HCT116 (cell line): ENCODE results near the gene GRIA4. TPM values are rescaled to one million over a fixed set of nuclear protein-coding genes. Genes with fewer than 3 reads are reported as not detected.

Experiments used
- ATAC-seq: fragments of 200-7000 bp; cut with Tn5 transposase; 2 replicates; pipeline ENCODE4 v1.9.1; 2020; ENCODE audit warnings: mild to moderate bottlenecking, moderate library complexity
- BruUV-seq: library from RNA; stranded (reverse); fragments of 400-500 nt; replicated peaks from 2 replicates; lab custom pipeline; 2021; lab: Mats Ljungman, UMichigan
- CTCF ChIA-PET: fragments of 300-600 bp; sonication (Branson Sonifier 250); formaldehyde crosslinking; loops from one replicate; lab custom pipeline; 2021; ENCODE audit warnings: antibody characterized with exemption; lab: Charles Lee
- POLR2A ChIA-PET: fragments of 300-600, 350-600 bp; sonication (Branson Sonifier 250); formaldehyde crosslinking; loops from one replicate; lab custom pipeline; 2021; ENCODE audit warnings: antibody characterized with exemption; lab: Charles Lee
- RAD21 ChIA-PET, 2 experiments: fragments of 300-600 bp; sonication (Branson Sonifier 250); formaldehyde crosslinking; loops; one replicate each; lab custom pipeline; 2023; ENCODE audit warnings: low total read pairs in 2 of 2; ENCODE audit not compliant: uncharacterized antibody in 2 of 2, unreplicated experiment in 2 of 2, low non-redundant PET in 1 of 2; lab: Charles Lee
- DNase-seq: peaks from one replicate; pipeline ENCODE4 v3.0.0-alpha.2; 2010; ENCODE audit warnings: low read depth, low spot score
- H2AFZ ChIP-seq: fragments of 200-600 bp; shearing (Covaris generic), sonication (generic); 2 replicates; pipeline ENCODE4 v1.6.1; 2017; ENCODE audit warnings: low read depth, mixed run types, mixed read lengths, antibody characterized with exemption, low read length; ENCODE audit not compliant: poor library complexity, severe bottlenecking
- H3K27ac ChIP-seq: 2 replicates; pipeline ENCODE4 v1.5.1; 2012; ENCODE audit warnings: low read depth, low read length
- H3K27me3 ChIP-seq: fragments of 200-600 bp; sonication (generic); 2 replicates; pipeline ENCODE4 v1.6.1; 2016; ENCODE audit warnings: mixed run types, low read length, mixed read lengths; ENCODE audit not compliant: insufficient read depth
- H3K36me3 ChIP-seq, 2 experiments: fragments of 200-500 bp in 1 of 2; fragments of 200-600 bp in 1 of 2; sonication (Bioruptor generic) in 1 of 2; sonication (generic) in 1 of 2; 2 replicates each; pipeline versions ENCODE4 v1.5.1 to v1.6.1; 2014 to 2016; ENCODE audit warnings: low read length in 2 of 2, inconsistent platforms in 1 of 2, mixed read lengths in 1 of 2, mixed run types in 1 of 2; ENCODE audit not compliant: insufficient read depth in 2 of 2, control insufficient read depth in 1 of 2
- H3K4me1 ChIP-seq, 2 experiments: fragments of 200-600 bp in 1 of 2; sonication (generic) in 1 of 2; 2 replicates each; pipeline versions ENCODE4 v1.5.1 to v1.6.1; 2012 to 2017; ENCODE audit warnings: low read length in 2 of 2, inconsistent platforms in 1 of 2, mild to moderate bottlenecking in 1 of 2, mixed read lengths in 1 of 2, mixed run types in 1 of 2, moderate library complexity in 1 of 2; ENCODE audit not compliant: insufficient read depth in 2 of 2, control insufficient read depth in 1 of 2
- H3K4me2 ChIP-seq: fragments of 200-600 bp; sonication (generic); 2 replicates; pipeline ENCODE4 v1.6.1; 2017; ENCODE audit warnings: mixed run types, low read length, mixed read lengths
- H3K4me3 ChIP-seq, 2 experiments: fragments of 200-600 bp in 1 of 2; sonication (generic) in 1 of 2; replicated peaks in 1 of 2; 2 replicates each; pipeline ENCODE4 v1.5.1; 2011 to 2016; ENCODE audit warnings: low read length in 2 of 2, control low read depth in 1 of 2, low read depth in 1 of 2, mild to moderate bottlenecking in 1 of 2, mixed read lengths in 1 of 2, mixed run types in 1 of 2
- H3K79me2 ChIP-seq: fragments of 200-600 bp; sonication (generic); 2 replicates; pipeline ENCODE4 v1.6.1; 2017; ENCODE audit warnings: mild to moderate bottlenecking, mixed run types, low read length, moderate library complexity, mixed read lengths; ENCODE audit not compliant: insufficient read depth
- H3K9ac ChIP-seq: fragments of 200-600 bp; sonication (generic); 2 replicates; pipeline ENCODE4 v1.6.1; 2016; ENCODE audit warnings: low read length, mixed read lengths
- H3K9me2 ChIP-seq: fragments of 200-600 bp; sonication (generic), shearing (Covaris generic); 2 replicates; pipeline ENCODE4 v1.6.1; 2017; ENCODE audit warnings: mixed run types, mild to moderate bottlenecking, moderate library complexity; ENCODE audit not compliant: insufficient read depth
- H3K9me3 ChIP-seq, 2 experiments: fragments of 200-500 bp in 1 of 2; fragments of 200-600 bp in 1 of 2; sonication (Bioruptor generic) in 1 of 2; sonication (generic) in 1 of 2; 2 replicates each; pipeline ENCODE4 v1.6.1; 2014 to 2017; ENCODE audit warnings: low read length in 2 of 2, mixed read lengths in 2 of 2, inconsistent platforms in 1 of 2, low read depth in 1 of 2, mild to moderate bottlenecking in 1 of 2, mixed run types in 1 of 2, moderate library complexity in 1 of 2; ENCODE audit not compliant: control insufficient read depth in 1 of 2, insufficient read depth in 1 of 2
- H4K20me1 ChIP-seq: fragments of 200-600 bp; sonication (generic), shearing (Covaris generic); 2 replicates; pipeline ENCODE4 v1.6.1; 2017; ENCODE audit warnings: mixed run types, mild to moderate bottlenecking, moderate library complexity; ENCODE audit not compliant: insufficient read depth
- CBX3 ChIP-seq: IDR thresholded peaks from 2 replicates; pipeline ENCODE4 v1.6.1; 2012; ENCODE audit warnings: low read depth
- CEBPB ChIP-seq: IDR thresholded peaks from 2 replicates; pipeline ENCODE4 v1.6.1; 2012; ENCODE audit warnings: low read depth
- EGR1 ChIP-seq: IDR thresholded peaks from 2 replicates; pipeline ENCODE4 v1.6.1; 2012; ENCODE audit warnings: low read depth
- ELF1 ChIP-seq: IDR thresholded peaks from 2 replicates; pipeline ENCODE4 v1.6.1; 2012; ENCODE audit warnings: low read depth, borderline replicate concordance
- EZH2 ChIP-seq: fragments of 200-600 bp; sonication (generic); IDR thresholded peaks from 2 replicates; pipeline ENCODE4 v1.6.1; 2017; ENCODE audit warnings: antibody characterized with exemption, mixed run types
- EZH2phosphoT487 ChIP-seq: fragments of 200-600 bp; IDR thresholded peaks from 2 replicates; pipeline ENCODE4 v1.6.1; 2018; ENCODE audit warnings: antibody characterized with exemption, borderline replicate concordance
- FOSL1 ChIP-seq: IDR thresholded peaks from 2 replicates; pipeline ENCODE4 v1.6.1; 2012; ENCODE audit warnings: low read depth
- POLR2AphosphoS5 ChIP-seq: IDR thresholded peaks from 2 replicates; pipeline ENCODE4 v1.6.1; 2011; ENCODE audit warnings: mild to moderate bottlenecking, low read depth, low read length, moderate library complexity
- RAD21 ChIP-seq: IDR thresholded peaks from 2 replicates; pipeline ENCODE4 v1.6.1; 2012; ENCODE audit warnings: low read depth, mild to moderate bottlenecking
- SIN3A ChIP-seq: IDR thresholded peaks from 2 replicates; pipeline ENCODE4 v1.6.1; 2012; ENCODE audit warnings: low read depth
- SP1 ChIP-seq: IDR thresholded peaks from 2 replicates; pipeline ENCODE4 v1.6.1; 2012; ENCODE audit warnings: low read depth
- TCF7L2 ChIP-seq: IDR thresholded peaks from 2 replicates; pipeline ENCODE4 v1.7.0; 2011; ENCODE audit warnings: borderline replicate concordance, inconsistent platforms; ENCODE audit not compliant: insufficient read depth, insufficient read length; ENCODE audit errors: extremely low read depth
- ZNF274 ChIP-seq: fragments of 200-500 bp; sonication (Bioruptor generic); IDR thresholded peaks from 2 replicates; pipeline ENCODE4 v1.6.1; 2014; ENCODE audit warnings: mild to moderate bottlenecking, low read depth, low read length, inconsistent platforms
- intact Hi-C: fragments of 100-400 bp; cut with micrococcal nuclease; formaldehyde crosslinking; loops from 2 replicates; pipeline ENCODE4 v1.10.0; 2022
- total RNA-seq: library from RNA; stranded (reverse); gene quantifications from one replicate; pipeline ENCODE4 v1.2.1, GENCODE V29; 2021; ENCODE audit not compliant: unreplicated experiment
- TF ChIP-seq, protein P1 (sequence below): IDR thresholded peaks from 2 replicates; pipeline ENCODE4 v1.6.1; 2011; ENCODE audit warnings: mild to moderate bottlenecking, low read length, moderate library complexity; ENCODE audit not compliant: insufficient replicate concordance; ENCODE audit errors: extremely low read depth
- TF ChIP-seq, protein P2 (sequence below), 3 experiments: fragments of 200-600 bp in 1 of 3; sonication (generic) in 1 of 3; IDR thresholded peaks in 2 of 3; conservative IDR thresholded peaks in 1 of 3; 2 replicates each; pipeline ENCODE4 v1.5.1; 2012 to 2017; ENCODE audit warnings: low read depth in 2 of 3, low read length in 2 of 3, antibody characterized with exemption in 1 of 3, borderline replicate concordance in 1 of 3, control low read depth in 1 of 3, mild to moderate bottlenecking in 1 of 3, mixed read lengths in 1 of 3, mixed run types in 1 of 3, moderate library complexity in 1 of 3; ENCODE audit not compliant: insufficient read depth in 1 of 3

Gene GRIA4
- total RNA-seq, 1 experiment from 2014 or later, result not detected

DNA sequence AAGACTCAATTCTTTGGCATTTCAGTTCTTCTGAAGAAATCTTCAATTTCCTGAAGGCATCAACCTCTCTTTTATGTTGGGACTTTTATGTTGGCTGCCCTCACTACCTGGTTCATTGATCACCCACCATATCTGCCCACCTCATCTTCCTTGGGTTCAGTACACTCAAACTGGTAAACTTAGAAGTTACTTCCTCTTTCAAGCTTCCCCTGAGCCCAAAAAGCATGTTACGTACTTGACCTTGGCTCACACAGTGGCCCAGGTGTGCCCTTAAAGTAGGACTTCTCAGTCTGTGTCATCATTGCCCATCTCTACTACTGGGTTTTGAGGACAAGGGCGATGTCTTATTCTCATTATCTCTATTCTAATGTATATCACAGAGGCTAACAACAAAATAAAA, 86.1 kb downstream of the GRIA4 start:
- Histone ChIP-seq H3K27me3 (no peaks in the 10 kb centered on the region), H4K20me1 (no peaks in the 10 kb centered on the region), H3K36me3 (no peaks in the 10 kb centered on the region), H3K27ac (no peak overlapping the region), H3K4me3 (no peak overlapping the region), H3K9me3 (no peaks in the 10 kb centered on the region), H3K79me2 (no peaks in the 10 kb centered on the region), H3K4me2 (no peak overlapping the region)
- ChIA-PET POLR2A (no interaction called here), RAD21 (no interaction called here)
- intact Hi-C loops, result no loop called here
- BruUV-seq, result no TSS peak
- ATAC-seq, result no peak
- TF ChIP-seq EZH2phosphoT487, result no peak
- TF ChIP-seq ZNF274, result no peak
- TF ChIP-seq EGR1, result no peak
- TF ChIP-seq, protein P1, sequence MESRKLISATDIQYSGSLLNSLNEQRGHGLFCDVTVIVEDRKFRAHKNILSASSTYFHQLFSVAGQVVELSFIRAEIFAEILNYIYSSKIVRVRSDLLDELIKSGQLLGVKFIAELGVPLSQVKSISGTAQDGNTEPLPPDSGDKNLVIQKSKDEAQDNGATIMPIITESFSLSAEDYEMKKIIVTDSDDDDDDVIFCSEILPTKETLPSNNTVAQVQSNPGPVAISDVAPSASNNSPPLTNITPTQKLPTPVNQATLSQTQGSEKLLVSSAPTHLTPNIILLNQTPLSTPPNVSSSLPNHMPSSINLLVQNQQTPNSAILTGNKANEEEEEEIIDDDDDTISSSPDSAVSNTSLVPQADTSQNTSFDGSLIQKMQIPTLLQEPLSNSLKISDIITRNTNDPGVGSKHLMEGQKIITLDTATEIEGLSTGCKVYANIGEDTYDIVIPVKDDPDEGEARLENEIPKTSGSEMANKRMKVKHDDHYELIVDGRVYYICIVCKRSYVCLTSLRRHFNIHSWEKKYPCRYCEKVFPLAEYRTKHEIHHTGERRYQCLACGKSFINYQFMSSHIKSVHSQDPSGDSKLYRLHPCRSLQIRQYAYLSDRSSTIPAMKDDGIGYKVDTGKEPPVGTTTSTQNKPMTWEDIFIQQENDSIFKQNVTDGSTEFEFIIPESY, result no peak
- no peak for TF ChIP-seq POLR2AphosphoS5
- TF ChIP-seq SP1, result no peak
- no peak for TF ChIP-seq RAD21
- TF ChIP-seq TCF7L2, result no peak
- TF ChIP-seq EZH2, result no peak
- no peak for TF ChIP-seq CEBPB
- no peak for TF ChIP-seq ELF1
- TF ChIP-seq, protein P2, sequence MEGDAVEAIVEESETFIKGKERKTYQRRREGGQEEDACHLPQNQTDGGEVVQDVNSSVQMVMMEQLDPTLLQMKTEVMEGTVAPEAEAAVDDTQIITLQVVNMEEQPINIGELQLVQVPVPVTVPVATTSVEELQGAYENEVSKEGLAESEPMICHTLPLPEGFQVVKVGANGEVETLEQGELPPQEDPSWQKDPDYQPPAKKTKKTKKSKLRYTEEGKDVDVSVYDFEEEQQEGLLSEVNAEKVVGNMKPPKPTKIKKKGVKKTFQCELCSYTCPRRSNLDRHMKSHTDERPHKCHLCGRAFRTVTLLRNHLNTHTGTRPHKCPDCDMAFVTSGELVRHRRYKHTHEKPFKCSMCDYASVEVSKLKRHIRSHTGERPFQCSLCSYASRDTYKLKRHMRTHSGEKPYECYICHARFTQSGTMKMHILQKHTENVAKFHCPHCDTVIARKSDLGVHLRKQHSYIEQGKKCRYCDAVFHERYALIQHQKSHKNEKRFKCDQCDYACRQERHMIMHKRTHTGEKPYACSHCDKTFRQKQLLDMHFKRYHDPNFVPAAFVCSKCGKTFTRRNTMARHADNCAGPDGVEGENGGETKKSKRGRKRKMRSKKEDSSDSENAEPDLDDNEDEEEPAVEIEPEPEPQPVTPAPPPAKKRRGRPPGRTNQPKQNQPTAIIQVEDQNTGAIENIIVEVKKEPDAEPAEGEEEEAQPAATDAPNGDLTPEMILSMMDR (IDR thresholded peaks at IDR 0.05 in 2 of 3, conservative IDR thresholded peaks at IDR 0.05 in 1 of 3; ENCODE audit: borderline replicate concordance in 1 of 3, insufficient read depth in 1 of 3, low read depth in 2 of 3, low read length in 2 of 3), result no peak
- TF ChIP-seq CBX3, result no peak
- no peak for TF ChIP-seq SIN3A
- no peak for TF ChIP-seq FOSL1
- TF ChIP-seq, all 23 proteins: peak for 0
- CTCF ChIA-PET, result no interaction called here
- Histone ChIP-seq H3K9ac (no peak overlapping the region), H3K9me2 (no peaks in the 10 kb centered on the region), H3K4me1 (no peaks in the 10 kb centered on the region), H2AFZ (no peak overlapping the region)
- no peak for DNase-seq
